Uterus (tissue), 2 donors: ENCODE data around the gene CCDC85A.

Experiments used
- CTCF ChIP-seq, 4 experiments: fragments of 200-600 bp in 2 of 4; fragments of 450-650 bp in 2 of 4; sonication (generic) in 2 of 4; IDR thresholded peaks; one replicate each; pipeline ENCODE4 v1.5.1; 2016 to 2019; ENCODE audit warnings: antibody characterized with exemption in 4 of 4, mild to moderate bottlenecking in 2 of 4, moderate library complexity in 1 of 4
- POLR2A ChIP-seq, 2 donors: fragments of 450-650 bp; IDR thresholded peaks; one replicate each; pipeline ENCODE4 v1.6.1; 2016; ENCODE audit warnings: antibody characterized with exemption in 2 of 2, mild to moderate bottlenecking in 1 of 2, moderate library complexity in 1 of 2

GRCh38 chr2:56199492-56199891, 15.7 kb downstream of the CCDC85A start:
- TF ChIP-seq CTCF (IDR thresholded peaks at IDR 0.05): no peak
- no peak for TF ChIP-seq POLR2A (IDR thresholded peaks at IDR 0.05)
